T-cell (primary cell): ENCODE results near the gene APOL4. TPM values are rescaled to one million over a fixed set of nuclear protein-coding genes. Genes with fewer than 3 reads are reported as not detected.
A peak's percentile ranks its signal among the peaks of the same experiment; 100 is the strongest.
"Not testable (repeated sequence)": the region's sequence is repeated elsewhere in the genome, so short reads cannot be mapped to it uniquely, and the experiment has no call there.

Experiments
- ATAC-seq, 4 experiments: fragments of 200-7000 bp in 3 of 4; fragments of 150-1000 bp in 1 of 4; cut with Tn5 transposase; replicated peaks in 1 of 4; 1 replicate in 3 of 4; 2 replicates in 1 of 4; pipeline ENCODE4 v1.10.0; 2021; ENCODE audit warnings: moderate library complexity in 3 of 4, mild to moderate bottlenecking in 2 of 4, moderate number of reproducible peaks in 1 of 4
- CTCF ChIA-PET, 2 donors: fragments of 300-600 bp; sonication (Branson Sonifier 250); formaldehyde crosslinking; loops; one replicate each; lab custom pipeline; 2022; ENCODE audit warnings: antibody characterized with exemption in 2 of 2; lab: Charles Lee
- POLR2A ChIA-PET, 2 donors: fragments of 300-600 bp; sonication (Branson Sonifier 250); formaldehyde crosslinking; loops; one replicate each; lab custom pipeline; 2022; ENCODE audit warnings: antibody characterized with exemption in 2 of 2; lab: Charles Lee
- DNase-seq, 35 experiments: peaks; one replicate each; pipeline versions ENCODE4 v3.0.0 to v3.0.0-alpha.2; 2013 to 2023
- H3K27ac ChIP-seq: one replicate; pipeline ENCODE4 v1.5.1; 2013; ENCODE audit warnings: low read length
- H3K27me3 ChIP-seq, 2 experiments: replicated peaks in 1 of 2; 1 replicate in 1 of 2; 2 replicates in 1 of 2; pipeline versions ENCODE4 v1.6.1 to v1.7.0; 2013; ENCODE audit warnings: low read length in 1 of 2, mixed read lengths in 1 of 2; ENCODE audit not compliant: control insufficient read depth in 2 of 2, insufficient read depth in 2 of 2; ENCODE audit errors: extremely low read depth in 1 of 2
- H3K36me3 ChIP-seq, 2 donors: 1 replicate in 1 of 2; 2 replicates in 1 of 2; pipeline versions ENCODE4 v1.6.1 to v1.7.0; 2013; ENCODE audit warnings: low read length in 1 of 2; ENCODE audit not compliant: control insufficient read depth in 2 of 2, insufficient read depth in 1 of 2; ENCODE audit errors: extremely low read depth in 1 of 2
- H3K4me1 ChIP-seq, 2 experiments: 1 replicate in 1 of 2; 2 replicates in 1 of 2; pipeline versions ENCODE4 v1.6.1 to v1.7.0; 2013; ENCODE audit warnings: low read length in 2 of 2, mixed read lengths in 1 of 2; ENCODE audit not compliant: insufficient read depth in 2 of 2, control insufficient read depth in 1 of 2; ENCODE audit errors: extremely low read depth in 1 of 2
- H3K4me3 ChIP-seq, 2 donors: 1 replicate in 1 of 2; 2 replicates in 1 of 2; pipeline versions ENCODE4 v1.5.1 to v1.7.0; 2013; ENCODE audit warnings: mild to moderate bottlenecking in 2 of 2, low read length in 1 of 2, moderate library complexity in 1 of 2; ENCODE audit not compliant: control insufficient read depth in 1 of 2; ENCODE audit errors: extremely low read depth in 1 of 2
- H3K9me3 ChIP-seq: 2 replicates; pipeline ENCODE4 v1.7.0; 2013
- H3K27ac Mint-ChIP-seq, 2 donors: one replicate each; pipeline ENCODE4 v1.8.0; 2020 to 2021; ENCODE audit warnings: mild to moderate bottlenecking in 2 of 2, mixed read lengths in 2 of 2
- H3K27me3 Mint-ChIP-seq, 2 donors: one replicate each; pipeline ENCODE4 v1.8.0; 2021 to 2022; ENCODE audit warnings: mixed read lengths in 2 of 2
- H3K36me3 Mint-ChIP-seq: one replicate; pipeline ENCODE4 v1.8.0; 2021; ENCODE audit warnings: mixed read lengths
- H3K4me1 Mint-ChIP-seq, 3 donors: one replicate each; pipeline ENCODE4 v1.8.0; 2020 to 2022; ENCODE audit warnings: mixed read lengths in 3 of 3, mild to moderate bottlenecking in 1 of 3
- H3K4me3 Mint-ChIP-seq, 3 donors: one replicate each; pipeline ENCODE4 v1.8.0; 2020 to 2022; ENCODE audit warnings: mild to moderate bottlenecking in 3 of 3, mixed read lengths in 3 of 3, moderate library complexity in 3 of 3
- H3K9me3 Mint-ChIP-seq, 3 donors: one replicate each; pipeline ENCODE4 v1.8.0; 2020 to 2022; ENCODE audit warnings: mixed read lengths in 3 of 3
- WGBS: methylation state at CpG from one replicate; pipeline ENCODE4 v1.1.5; 2013; ENCODE audit warnings: missing lambda C conversion rate; ENCODE audit not compliant: insufficient coverage; 5-methylcytosine and 5-hydroxymethylcytosine counted together
- total RNA-seq, 35 experiments: library from RNA in 6 of 35; stranded (reverse) in 6 of 35; fragments of 120-200 nt in 1 of 35; gene quantifications; one replicate each; pipeline versions ENCODE4 v1.2.1 to v1.2.4 and lab custom pipeline; 2013 to 2026

APOL4 gene
- under 1 TPM in 2 of 5 donors, not detected in 3; 0.22 to 0.72 TPM for total RNA-seq
- not detected for total RNA-seq (2013)
- total RNA-seq (lab: John Stamatoyannopoulos, UW), result 0 to 0.51 (median 0.11) reads per million in 29 experiments

- no peaks in the 10 kb centered on the region for H3K36me3 Mint-ChIP-seq
- Histone ChIP-seq H3K4me3 (no peak within 1 kb of the TSS), H3K9me3 (no peaks in the 10 kb centered on the region), H3K27ac (no peak within 1 kb of the TSS), H3K36me3 (no peaks in the 10 kb centered on the region), H3K27me3 (peaks cover 0 to 21% of the 10 kb centered on the region in 2 experiments), H3K4me1 (peaks cover 0 to 11% of the 10 kb centered on the region in 2 experiments)
- POLR2A ChIA-PET, result no interaction called here
- WGBS, result 71% methylated on average over 8 of the region's 13 CpGs
- no peak within 1 kb of the TSS for H3K27ac Mint-ChIP-seq
- H3K9me3 Mint-ChIP-seq, result no peaks in the 10 kb centered on the region
- CTCF ChIA-PET, result no interaction called here
- peaks cover 15 to 17% (median 16%) of the 10 kb centered on the region in 3 donors for H3K4me1 Mint-ChIP-seq
- no peak within 1 kb of the TSS for H3K4me3 Mint-ChIP-seq
- DNase-seq (no peak), ATAC-seq (no peak)
- H3K27me3 Mint-ChIP-seq, result peaks cover 4 to 16% of the 10 kb centered on the region in 2 donors
These were observed at the start of gene APOL4 for GRCh38 chr22:36201630-36202319. APOL4 (minus strand) TSS chr22:36201809; CDS start chr22:36201734, 75 bp downstream.

GRCh38 chr22:36250292-36250960, 48.8 kb upstream of the APOL4 start:
- H3K27ac ChIP-seq, H3K27me3 Mint-ChIP-seq, H3K4me3 Mint-ChIP-seq, POLR2A ChIA-PET, H3K36me3 ChIP-seq, CTCF ChIA-PET, H3K4me3 ChIP-seq, H3K36me3 Mint-ChIP-seq, H3K27me3 ChIP-seq, H3K9me3 ChIP-seq, ATAC-seq, H3K27ac Mint-ChIP-seq, H3K9me3 Mint-ChIP-seq: not testable (repeated sequence)
- DNase-seq, result peak in 1 of 35 experiments; percentile 5
- H3K4me1 Mint-ChIP-seq, result peaks cover 27 to 36% (median 27%) of the 10 kb centered on the region in 3 donors
- 92% methylated on average over 11 of the region's 24 CpGs for WGBS
- H3K4me1 ChIP-seq, result peaks cover 7 to 33% of the 10 kb centered on the region in 2 experiments

DNA sequence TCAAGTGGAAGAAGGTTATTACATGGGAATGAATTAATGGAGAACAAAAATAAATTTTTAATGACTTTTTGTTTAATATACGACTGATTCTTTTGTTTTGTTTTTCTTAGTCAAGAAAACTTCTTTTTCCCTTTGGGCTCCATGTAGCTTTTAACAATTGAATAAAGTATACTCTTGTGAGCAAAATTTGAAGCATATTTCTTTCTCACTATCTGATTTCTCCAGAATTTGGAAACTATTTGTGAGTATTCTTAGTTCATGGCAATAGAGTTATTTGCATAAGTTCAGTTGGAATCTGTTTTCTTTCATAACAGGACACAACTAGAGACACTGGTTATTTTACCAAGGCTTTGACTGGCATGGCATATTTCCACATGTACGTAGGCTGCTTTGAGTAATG, 47.6 kb upstream of the APOL4 start:
- ChIA-PET CTCF (no interaction called here), POLR2A (no interaction called here)
- H3K36me3 Mint-ChIP-seq, result no peaks in the 10 kb centered on the region
- H3K36me3 ChIP-seq, result no peaks in the 10 kb centered on the region
- H3K4me3 Mint-ChIP-seq, result no peak overlapping the region
- no peaks in the 10 kb centered on the region for H3K9me3 ChIP-seq
- DNase-seq, result no peak
- no peak overlapping the region for H3K27ac Mint-ChIP-seq
- no peak for ATAC-seq
- H3K27ac ChIP-seq, result no peak overlapping the region
- H3K4me1 ChIP-seq, result peaks cover 7 to 20% of the 10 kb centered on the region in 2 experiments
- no peak overlapping the region for H3K4me3 ChIP-seq
- H3K27me3 ChIP-seq, result no peaks in the 10 kb centered on the region
- no CpG with 5 or more reads among the region's 2 CpGs for WGBS
- peaks cover 18 to 23% (median 19%) of the 10 kb centered on the region in 3 donors for H3K4me1 Mint-ChIP-seq
- no peaks in the 10 kb centered on the region for H3K27me3 Mint-ChIP-seq
- no peaks in the 10 kb centered on the region for H3K9me3 Mint-ChIP-seq

DNA sequence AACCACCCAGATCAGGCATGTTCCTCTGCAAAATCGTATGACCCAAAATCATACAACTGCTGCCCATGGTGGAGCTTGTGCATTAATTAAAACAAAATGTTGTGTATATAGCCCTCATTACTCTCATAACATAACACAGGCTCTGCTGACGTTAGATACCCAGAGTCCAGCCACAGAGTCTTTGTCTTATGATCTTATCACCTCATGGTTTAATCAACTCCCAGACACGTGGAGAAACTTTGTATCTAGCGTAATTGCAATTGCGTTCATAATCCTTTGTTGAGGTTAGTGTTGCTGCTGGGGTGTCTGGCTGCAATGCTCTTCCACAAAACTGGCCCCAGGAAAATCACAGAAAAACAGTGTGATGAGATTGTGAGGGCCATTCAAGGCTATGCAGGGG, 46.3 kb upstream of the APOL4 start:
- CTCF ChIA-PET, result no interaction called here
- no peak overlapping the region for H3K27ac Mint-ChIP-seq
- no peak for ATAC-seq

GRCh38 chr22:36246718-36247117, 45.1 kb upstream of the APOL4 start:
- ATAC-seq (no peak), DNase-seq (no peak)
- peaks cover 0 to 5% (median 0%) of the 10 kb centered on the region in 3 donors for H3K9me3 Mint-ChIP-seq
- no peak overlapping the region for H3K4me3 Mint-ChIP-seq
- no peaks in the 10 kb centered on the region for H3K36me3 Mint-ChIP-seq
- Histone ChIP-seq H3K4me1 (no peaks in the 10 kb centered on the region), H3K9me3 (no peaks in the 10 kb centered on the region), H3K27ac (no peak overlapping the region), H3K27me3 (no peaks in the 10 kb centered on the region), H3K4me3 (no peak overlapping the region), H3K36me3 (no peaks in the 10 kb centered on the region)
- peak overlapping the region in 1 of 2 donors; percentile 32 for H3K27ac Mint-ChIP-seq
- CTCF ChIA-PET, result no interaction called here
- WGBS, result 89% methylated on average over 3 of the region's 3 CpGs
- POLR2A ChIA-PET, result no interaction called here
- peaks cover 0 to under 1% (median 0%) of the 10 kb centered on the region in 3 donors for H3K4me1 Mint-ChIP-seq
- H3K27me3 Mint-ChIP-seq, result no peaks in the 10 kb centered on the region

More for the DNA sequence above, 46.3 kb upstream of the APOL4 start:
- POLR2A ChIA-PET, result no interaction called here
- peaks cover 0 to 10% of the 10 kb centered on the region in 2 experiments for H3K4me1 ChIP-seq
- no peaks in the 10 kb centered on the region for H3K36me3 ChIP-seq
- H3K9me3 Mint-ChIP-seq, result no peaks in the 10 kb centered on the region
- no peak for DNase-seq
- no peaks in the 10 kb centered on the region for H3K36me3 Mint-ChIP-seq
- H3K4me3 Mint-ChIP-seq, result no peak overlapping the region
- no CpG with 5 or more reads among the region's 5 CpGs for WGBS
- H3K9me3 ChIP-seq, result no peaks in the 10 kb centered on the region
- no peak overlapping the region for H3K4me3 ChIP-seq
- H3K4me1 Mint-ChIP-seq, result peaks cover 6 to 11% (median 7%) of the 10 kb centered on the region in 3 donors
- H3K27me3 ChIP-seq, result no peaks in the 10 kb centered on the region
- no peak overlapping the region for H3K27ac ChIP-seq
- no peaks in the 10 kb centered on the region for H3K27me3 Mint-ChIP-seq

- Histone ChIP-seq H3K27ac (no peak overlapping the region), H3K4me1 (no peaks in the 10 kb centered on the region), H3K27me3 (no peaks in the 10 kb centered on the region), H3K4me3 (no peak overlapping the region), H3K36me3 (no peaks in the 10 kb centered on the region), H3K9me3 (no peaks in the 10 kb centered on the region)
- Mint-ChIP-seq H3K27me3 (no peaks in the 10 kb centered on the region), H3K36me3 (no peaks in the 10 kb centered on the region), H3K9me3 (peaks cover 0 to 5% (median 0%) of the 10 kb centered on the region in 3 donors), H3K4me3 (no peak overlapping the region), H3K4me1 (no peaks in the 10 kb centered on the region), H3K27ac (no peak overlapping the region)
- ChIA-PET CTCF (no interaction called here), POLR2A (no interaction called here)
- ATAC-seq (no peak), DNase-seq (peak in 1 of 35 experiments; percentile 9)
- WGBS, result no CpG with 5 or more reads among the region's 4 CpGs
These were observed 44.3 kb upstream of the APOL4 start for GRCh38 chr22:36245805-36246356.
